HG03469 (cell line): ENCODE results near the gene PPM1K.
"Not testable (repeated sequence)": the region's sequence is repeated elsewhere in the genome, so short reads cannot be mapped to it uniquely, and the experiment has no call there.

ENCODE experiments used
- ATAC-seq: cut with Tn5 transposase; IDR thresholded peaks from one replicate; pipeline ENCODE4 v1.9.1; 2021; ENCODE audit warnings: mild to moderate bottlenecking, moderate library complexity, moderate number of reproducible peaks; ENCODE audit not compliant: unreplicated experiment

The PPM1K gene

DNA sequence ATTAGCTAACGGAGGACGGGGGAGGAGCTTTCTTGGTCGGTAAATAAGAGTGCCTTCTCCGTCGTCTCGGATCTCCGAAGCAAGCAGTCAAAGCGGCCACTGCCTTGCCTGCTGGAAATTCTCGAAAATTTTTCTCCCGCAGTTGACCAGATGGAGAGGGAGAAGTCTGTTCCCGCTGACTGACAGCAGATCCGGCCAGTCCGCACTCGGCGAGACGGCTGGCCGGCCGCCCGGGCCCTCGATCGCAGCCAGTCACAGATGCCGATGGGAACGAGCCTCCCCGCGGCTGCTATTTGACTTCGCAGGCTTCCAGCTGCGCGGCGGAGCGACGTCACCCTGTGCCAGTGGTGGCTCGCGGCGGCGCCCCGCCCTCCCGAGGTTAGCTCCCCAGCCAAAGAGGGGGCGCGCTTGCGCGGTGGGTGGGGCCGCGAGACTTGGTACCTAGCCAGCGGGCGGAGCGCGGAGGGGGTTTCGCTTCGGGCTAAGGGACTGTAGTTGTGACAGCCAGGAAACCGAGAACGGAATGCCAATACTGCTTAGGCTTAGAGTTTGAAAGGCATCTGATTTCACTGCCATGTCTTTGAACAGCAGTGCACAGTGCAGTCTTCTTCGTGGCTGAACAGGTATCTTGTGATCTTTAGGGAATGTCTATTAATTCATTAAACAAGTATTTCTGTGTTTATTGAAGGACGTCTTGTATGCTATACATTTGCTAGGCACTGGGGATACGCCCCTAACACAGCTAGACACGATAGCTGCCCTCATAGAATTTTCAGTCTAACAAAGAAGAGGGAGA is at the start of gene PPM1K:
Gene PPM1K, minus strand, starts transcription at position 123 of the 796 bp plus-strand sequence. CDS start 5,978 bp downstream, outside the sequence.
- peak; percentile 83 for ATAC-seq

DNA sequence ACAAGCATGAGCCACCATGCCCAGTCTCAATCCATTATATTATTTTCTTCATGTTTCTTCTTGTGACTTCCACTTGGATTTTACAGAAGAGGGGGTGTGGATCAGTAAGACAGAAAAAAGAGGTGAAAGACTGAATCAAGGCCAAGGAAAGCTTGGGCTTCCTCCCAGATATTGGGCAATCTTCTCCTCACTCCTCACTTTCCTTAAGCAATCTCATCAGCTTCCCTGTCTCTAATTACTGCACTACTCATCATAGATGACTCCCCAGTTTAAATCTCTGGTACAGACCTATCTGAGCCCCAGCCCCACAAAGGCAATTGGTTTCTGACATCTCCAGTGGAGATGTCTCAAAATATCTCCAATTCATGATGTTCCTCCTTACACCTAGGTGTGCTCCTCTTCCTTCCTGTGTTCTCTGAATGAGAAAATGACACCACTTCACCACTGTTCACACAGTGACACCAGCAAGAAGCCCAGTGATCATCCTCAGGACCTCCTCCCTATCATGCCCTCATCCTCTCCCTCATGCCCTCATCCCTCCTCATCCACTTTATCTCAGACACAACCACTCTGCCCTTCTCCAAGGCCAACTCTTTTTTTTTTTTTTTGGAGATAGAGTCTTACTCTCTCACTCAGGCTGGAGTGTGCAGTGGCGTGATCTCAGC is 49.5 kb upstream of the PPM1K start:
- no peak for ATAC-seq

DNA sequence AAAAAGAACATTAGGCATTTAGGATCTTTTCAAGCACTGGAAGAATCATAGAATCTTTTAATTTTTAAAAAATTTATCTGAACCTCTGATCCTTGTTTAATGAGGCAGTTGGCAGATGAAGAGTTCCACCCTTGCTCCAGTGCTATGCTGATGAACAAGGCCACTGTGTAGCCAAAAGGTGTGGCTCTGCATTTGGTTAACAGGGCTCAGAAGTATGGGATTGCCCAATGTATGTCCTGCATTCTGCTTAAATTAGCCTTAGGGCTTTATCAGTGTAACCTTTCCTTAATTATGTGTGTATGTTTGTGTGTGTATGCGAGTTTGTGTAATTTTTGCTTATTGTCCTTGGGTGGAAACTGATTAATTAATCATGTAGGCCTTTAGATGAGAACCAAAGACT is 43.3 kb upstream of the PPM1K start:
- no peak for ATAC-seq

DNA sequence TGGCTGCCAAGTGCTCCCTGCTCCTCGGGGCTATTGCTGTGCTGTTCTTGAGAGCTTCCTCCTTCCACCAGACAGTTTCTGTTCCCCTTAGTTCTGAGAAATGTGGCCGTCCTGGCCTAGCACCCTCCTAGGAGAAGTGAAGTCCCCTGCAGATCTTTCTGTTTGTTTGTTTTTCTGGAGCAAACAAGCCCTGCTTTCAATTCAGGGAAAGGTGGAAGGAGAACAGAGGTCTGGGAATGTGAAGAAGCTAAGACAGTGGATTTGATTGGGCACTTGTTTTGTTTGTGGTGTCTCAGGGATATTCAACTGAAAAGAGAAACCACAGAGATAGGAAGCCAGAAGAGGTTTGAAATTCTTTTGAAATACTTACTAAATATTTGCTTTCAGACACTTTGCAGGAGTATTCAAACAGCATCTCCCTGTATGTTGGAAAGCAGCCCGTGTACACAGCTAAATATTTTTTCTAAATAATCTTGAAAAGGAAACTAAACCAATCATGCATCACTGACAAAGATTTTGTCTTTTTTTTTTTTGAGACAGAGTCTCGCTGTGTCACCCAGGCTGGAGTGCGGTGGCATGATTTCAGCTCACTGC is 36.5 kb upstream of the PPM1K start:
- peak; percentile 98 for ATAC-seq

DNA sequence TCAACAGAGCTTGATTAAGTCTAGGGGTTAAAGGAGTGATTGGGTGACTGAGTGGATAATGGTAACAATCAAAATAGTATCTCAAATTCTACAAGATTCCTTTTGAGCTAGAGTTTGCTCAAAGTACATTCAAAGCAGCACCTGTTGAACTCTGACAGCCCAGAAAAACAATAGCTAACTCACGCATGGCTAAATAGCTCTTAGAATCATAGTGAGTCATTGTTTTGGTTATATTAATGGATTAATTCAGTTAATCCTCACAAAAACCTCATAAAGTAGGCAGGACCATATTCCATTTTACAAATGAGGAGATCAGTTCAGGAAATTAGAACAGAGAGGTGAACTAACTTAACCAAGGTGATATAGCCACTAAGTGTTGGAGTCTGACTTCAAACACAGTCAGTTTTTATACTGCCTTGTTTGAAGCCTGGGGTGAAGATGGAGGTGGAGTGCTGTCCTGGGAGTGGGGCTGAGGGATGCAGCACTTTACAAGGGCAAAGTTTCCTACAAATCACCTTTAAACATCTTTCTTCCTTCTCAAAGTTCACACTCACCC is 35.9 kb upstream of the PPM1K start:
- ATAC-seq = peak; percentile 33

DNA sequence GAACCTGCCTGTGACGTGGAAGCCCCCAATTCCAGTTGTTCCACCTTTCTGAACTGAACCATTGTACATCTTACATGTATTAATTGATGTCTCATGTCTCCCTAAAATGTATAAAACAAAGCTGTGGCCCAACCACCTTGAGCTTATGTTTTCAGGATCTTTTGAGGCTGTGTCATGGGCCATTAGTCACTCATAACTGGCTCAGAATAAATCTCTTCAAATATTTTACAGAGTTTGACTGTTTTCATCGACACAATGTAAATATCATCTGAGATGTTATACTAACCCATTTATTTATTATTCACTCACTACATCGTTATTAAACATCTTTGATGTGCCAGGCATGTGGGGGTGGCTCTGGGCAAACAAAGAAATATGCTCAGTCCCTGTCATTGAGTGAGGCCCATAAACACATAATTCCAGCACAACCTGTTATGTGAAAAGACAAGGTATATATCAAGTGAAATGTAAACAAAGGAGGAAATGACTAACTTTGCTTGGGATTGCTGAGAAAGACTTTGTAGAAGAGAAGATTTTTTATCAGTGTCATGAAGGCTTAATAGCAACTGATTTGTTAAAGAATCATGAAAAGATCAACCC is 34.5 kb upstream of the PPM1K start:
- no peak for ATAC-seq

- no peak for ATAC-seq
These were observed 31.2 kb upstream of the PPM1K start for GRCh38 chr4:88315460-88316017.

GRCh38 chr4:88313088-88313624 is 28.8 kb upstream of the PPM1K start:
- ATAC-seq = not testable (repeated sequence)

DNA sequence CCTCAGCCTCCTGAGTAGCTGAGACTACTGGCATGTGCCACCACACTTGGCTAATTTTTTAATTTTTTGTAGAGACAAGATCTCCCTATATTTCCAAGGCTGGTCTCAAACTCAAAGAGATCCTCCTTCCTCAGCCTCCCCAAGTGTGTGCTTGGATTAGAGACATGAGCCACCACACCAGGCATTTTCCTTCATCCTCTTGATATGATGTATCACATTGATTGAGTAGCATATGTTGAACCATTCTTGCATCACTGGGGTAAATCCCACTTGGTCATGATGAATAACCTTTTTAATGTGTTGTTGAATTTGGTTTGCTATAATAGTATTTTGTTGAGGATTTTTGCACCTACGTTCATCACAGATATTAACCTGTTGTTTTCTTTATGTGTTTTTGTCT is 24.2 kb upstream of the PPM1K start:
- ATAC-seq = no peak

DNA sequence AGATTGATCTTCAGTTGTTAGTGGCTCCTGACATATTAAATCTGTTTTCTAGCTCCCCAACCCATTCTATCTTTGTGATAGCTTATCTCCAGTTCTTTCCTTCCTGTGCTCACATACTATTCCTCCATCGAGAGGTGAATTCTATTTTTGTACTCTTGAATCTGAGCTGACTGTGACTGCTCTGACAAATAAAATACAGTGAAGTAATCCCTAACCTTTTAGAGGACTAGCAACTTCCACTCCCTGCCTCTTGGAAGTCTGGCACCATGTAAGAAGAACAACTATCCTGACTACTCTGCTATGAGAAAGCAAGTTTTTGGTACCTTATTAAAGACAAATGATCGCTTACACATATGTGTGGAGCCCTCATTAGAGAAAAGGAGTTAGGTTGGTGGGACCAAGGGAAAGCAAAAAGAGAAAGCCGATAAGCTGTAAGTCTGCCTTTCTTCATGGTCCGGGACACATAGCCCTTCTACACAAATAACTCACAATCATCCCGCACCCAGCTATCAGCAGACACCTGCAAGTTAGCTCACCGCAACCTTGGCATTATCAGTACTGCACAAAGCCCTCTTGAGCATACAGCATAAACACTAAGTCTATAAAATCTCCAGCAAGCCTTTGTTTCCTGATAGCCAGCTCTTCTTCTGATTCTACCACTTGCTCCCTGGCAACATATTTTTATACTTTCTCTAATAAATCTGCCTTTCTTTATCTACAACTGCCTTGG is 13.5 kb upstream of the PPM1K start:
- no peak for ATAC-seq

- no peak for ATAC-seq
These were observed 12.8 kb upstream of the PPM1K start for GRCh38 chr4:88297212-88297516.

GRCh38 chr4:88296413-88297211 is 12.3 kb upstream of the PPM1K start:
- ATAC-seq = no peak

GRCh38 chr4:88295656-88296055 is 11.3 kb upstream of the PPM1K start:
- ATAC-seq = no peak

GRCh38 chr4:88291003-88291402 is 6.6 kb upstream of the PPM1K start:
- no peak for ATAC-seq

GRCh38 chr4:88286897-88287296 is 2.5 kb upstream of the PPM1K start:
- ATAC-seq = no peak

- ATAC-seq = no peak
These were observed 883 bp upstream of the PPM1K start for GRCh38 chr4:88285235-88285653.

DNA sequence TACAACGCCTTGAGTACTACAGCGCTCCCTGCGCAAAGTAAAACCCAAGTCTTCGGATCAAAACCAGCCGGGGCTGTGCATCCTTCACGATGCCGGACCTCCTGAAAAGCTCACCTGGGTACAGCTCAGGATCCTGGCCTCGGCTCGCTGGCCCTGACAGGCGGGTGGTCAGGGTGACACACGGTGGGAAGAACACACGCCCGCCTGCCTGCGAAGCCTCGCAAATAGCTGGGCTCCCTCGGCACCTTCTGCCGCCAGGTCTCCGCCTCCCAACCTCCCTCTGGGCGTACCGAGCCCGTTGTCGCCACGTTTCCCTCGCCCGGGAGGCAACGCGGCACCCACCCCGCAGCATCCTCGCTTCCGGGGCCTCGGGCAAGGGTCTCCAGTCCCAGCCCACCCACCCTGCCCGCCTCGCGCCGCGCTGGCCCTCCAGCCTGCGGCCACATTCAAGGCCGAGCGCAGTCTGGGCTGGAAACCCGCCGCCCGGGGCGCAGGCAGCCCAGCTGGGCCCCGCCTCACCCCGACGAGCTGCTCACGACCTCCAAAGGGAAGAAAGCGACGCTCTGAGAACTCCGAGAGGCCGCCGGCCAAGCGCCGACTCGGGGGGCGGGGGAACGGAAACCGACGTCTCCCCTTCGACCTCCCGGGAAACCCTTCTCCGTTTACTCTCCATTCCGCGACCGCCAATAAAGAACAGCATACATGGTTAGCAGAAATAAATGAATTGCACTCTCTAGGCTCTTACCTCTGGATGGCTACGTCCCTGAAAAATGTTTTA is 511 bp downstream of the PPM1K start:
- no peak for ATAC-seq

DNA sequence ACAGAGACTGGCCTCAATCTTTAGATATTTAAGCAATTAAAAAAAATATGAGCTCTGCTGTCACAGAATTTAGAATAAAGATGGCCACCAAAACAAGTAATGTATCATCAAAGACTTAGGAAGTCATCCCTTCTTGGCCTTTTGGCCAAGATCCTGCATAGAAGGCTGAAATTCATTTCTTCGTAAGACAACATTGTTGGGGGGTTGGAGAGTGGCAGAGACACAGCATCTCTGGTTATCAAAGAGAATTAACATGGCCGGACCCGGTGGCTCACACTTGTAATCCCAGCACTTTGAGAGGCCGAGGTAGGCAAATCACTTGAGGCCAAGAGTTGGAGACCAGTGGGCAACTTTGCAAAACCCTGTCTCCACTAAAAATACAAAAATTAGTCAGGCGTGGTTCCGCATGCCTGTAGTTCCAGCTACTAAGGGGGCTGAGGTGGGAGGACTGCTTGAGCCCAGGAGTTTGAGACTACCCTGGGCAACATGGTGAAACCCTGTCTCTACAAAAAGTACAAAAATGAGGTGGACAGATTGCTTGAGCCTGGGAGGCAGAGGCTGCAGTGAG is 4.0 kb downstream of the PPM1K start:
- ATAC-seq = no peak
